Stimulated activated CD4-positive, alpha-beta T cell treated with anti-CD3 and anti-CD28 coated beads, Interleukin-2, amount 100 ng/mL, for 48 hours (primary cell): ENCODE data around the gene TSHZ3.

Experiments
- DNase-seq, 2 donors: peaks; one replicate each; pipeline ENCODE4 v3.0.0-alpha.2; 2020

TSHZ3 gene

DNA sequence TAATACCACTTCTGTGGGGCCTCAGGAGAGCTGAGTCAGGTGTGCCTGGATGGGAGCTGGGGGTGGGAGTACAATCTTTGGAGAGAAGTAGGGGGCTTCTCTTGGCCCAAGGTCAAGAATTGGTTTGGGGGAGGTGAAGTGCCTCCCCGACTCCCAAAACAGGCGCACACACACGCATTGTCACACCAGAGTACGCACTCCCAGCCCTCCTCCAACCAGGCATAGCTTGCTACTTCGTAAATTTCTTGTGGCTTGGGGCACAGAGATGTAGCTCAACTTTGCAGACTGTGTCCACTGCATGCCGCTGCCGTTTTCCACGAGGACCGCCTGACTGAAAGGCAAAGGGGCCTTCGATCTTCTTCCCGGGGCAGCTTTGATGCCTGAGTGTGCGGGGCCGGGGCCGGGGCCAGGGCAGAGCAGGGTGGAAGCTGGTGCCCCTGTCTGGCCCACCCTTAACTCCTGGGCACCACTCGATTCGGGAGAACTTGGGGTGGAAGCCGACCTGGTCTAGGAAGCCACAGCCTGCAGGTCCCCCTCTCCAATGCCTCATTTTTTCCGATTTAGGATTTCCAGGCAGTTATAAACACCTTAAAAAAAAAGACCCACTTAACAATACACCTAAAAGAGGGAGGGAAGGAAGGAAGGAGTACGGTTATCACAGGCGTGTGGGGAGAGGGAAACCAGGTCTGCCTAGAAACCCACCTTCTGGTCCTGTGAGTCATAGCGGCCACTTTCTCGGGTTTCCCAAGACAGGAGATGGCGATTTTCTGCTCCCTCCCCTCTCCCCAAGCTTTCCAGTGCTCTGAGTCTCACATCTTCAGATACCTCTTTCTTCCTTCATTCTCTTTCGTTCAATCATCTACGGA, 5.8 kb upstream of the TSHZ3 start:
- DNase-seq = no peak

DNA sequence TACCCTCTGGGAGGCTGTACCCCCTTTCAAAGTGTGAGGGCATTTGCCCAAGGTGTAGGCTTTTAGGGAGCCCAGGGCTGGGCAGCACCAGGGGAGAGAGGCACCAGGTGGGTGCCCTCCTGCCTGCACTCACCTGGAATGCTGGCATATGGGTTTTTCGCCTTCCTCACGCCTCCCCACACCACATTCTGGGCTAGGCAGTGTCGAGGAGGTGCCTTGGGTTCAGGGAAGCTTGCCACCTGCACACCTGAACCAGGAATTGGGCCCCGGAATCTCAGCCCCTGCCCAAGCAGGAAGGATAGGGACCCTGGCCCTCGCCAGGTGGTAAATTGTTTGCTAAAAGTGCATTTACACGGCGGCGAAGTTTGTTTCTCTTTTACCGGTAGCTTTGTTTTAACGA, 5.1 kb upstream of the TSHZ3 start:
- DNase-seq = no peak

GRCh38 chr19:31353833-31354232, 4.6 kb upstream of the TSHZ3 start:
- DNase-seq = no peak

- no peak for DNase-seq
Measured at GRCh38 chr19:31352782-31353651, 3.8 kb upstream of the TSHZ3 start.

DNA sequence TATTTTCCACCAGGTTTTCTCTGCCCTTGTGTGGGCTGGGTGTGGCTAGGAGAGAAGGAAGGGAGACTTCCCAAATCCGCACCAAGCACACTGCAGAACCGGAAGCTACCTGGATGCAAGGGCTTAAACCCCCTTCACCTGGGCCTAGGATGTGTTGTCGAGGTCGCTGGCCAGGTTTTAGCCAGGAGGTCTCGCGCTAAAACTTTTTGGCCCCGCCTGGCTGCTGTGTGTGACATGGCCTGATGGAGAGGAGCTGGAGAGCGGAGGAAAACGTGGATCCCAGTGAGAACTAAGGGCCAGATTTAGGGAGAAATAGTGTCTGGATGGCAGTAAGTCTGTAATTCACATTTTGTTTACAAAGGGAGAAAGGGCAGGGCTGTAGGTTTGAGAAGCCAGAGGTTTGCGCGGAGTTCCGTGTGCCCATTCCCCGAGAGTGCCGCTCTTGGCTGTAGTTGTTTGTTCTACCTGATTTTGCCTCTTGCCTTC, 3.1 kb upstream of the TSHZ3 start:
- DNase-seq = no peak

- DNase-seq = no peak
Measured at GRCh38 chr19:31351855-31352195, 2.6 kb upstream of the TSHZ3 start.

GRCh38 chr19:31351056-31351854, 2.0 kb upstream of the TSHZ3 start:
- DNase-seq = no peak

- no peak for DNase-seq
Measured at GRCh38 chr19:31350693-31351055, 1.4 kb upstream of the TSHZ3 start.

DNA sequence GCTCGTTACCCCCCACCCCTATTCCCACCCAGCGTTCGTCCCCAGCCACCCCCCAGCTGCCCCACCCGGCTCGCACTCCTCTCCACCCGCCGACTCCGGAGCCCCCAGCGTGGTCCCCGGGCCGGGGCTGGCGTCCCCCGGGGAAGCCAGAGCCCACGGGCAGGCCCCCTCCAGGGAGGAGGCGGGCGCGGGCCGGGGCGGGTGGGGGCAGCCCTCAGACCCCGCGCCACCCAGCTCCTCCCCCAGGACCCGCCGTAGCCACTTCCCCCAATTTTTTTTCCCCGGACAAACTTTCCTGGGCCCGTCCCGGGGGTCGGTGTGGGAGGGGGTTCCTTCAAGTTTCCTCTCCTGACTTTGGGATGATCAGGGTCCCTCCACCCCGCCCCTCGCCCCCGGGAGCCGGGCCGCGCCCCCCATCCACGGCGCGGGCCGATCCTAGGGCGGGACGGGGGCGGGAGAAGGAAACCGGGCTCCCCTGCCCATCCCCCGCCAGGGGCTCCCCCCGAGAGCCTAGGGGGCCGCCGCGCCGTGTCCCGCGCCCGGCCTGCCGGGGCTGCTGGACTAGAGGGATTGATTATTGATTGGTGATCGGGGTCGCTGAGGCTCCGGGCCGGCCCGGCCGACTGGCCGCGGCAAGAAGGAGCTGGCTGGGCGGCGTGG, 927 bp upstream of the TSHZ3 start:
- no peak for DNase-seq

DNA sequence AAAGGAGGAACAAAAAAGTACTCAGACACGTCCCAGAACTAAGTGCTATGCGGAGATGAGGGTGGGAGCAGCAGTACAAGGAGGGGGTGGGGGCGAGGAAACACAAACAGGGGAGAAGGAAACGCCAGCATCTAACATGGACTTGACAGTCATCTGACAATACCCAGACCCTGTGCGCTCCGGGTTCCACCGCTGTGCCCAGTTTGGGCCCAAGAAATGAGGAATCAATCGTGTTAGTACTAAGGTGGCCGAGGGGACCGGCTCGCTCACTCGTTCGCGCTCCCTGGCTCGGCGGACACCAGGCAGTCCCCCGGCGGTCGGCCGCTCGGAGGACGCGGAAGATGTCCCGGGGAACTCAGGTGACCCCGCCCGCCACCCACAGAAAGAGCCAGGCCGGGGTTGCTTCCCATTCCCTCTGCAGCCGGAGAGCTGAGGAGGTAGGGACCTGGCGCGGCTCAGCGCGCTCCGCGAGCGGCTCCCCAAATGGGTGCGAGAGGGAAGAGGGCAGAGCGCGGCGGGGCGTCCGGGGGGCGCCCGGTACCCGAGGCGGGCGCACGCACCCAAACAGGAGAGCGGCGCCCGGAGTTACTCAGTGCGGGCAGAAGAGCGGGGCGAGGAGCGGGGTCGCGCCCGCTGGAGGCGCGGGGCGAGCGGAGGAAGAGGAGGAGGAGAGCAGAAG, 616 bp downstream of the TSHZ3 start:
- DNase-seq = no peak

- DNase-seq = no peak
Measured at GRCh38 chr19:31347828-31348392, 1.3 kb downstream of the TSHZ3 start.

DNA sequence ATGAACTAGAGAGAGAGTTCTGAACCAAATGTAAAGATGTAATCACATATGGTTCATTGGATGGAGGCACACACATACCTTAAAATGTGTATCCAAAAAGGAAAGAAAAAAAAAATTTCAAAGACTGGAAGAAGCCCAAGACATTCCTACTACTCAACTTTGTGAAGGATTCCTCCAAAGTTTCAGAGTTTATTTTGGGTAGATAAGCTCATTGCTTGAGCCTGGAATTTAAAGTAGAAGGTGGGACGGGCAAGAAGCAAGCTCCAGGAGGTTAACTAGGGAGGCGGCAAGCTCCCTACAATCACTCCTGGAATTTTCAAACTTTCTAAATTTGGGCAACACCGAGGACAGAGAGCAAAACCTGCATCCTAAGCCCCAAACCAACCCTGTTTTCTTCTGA, 1.9 kb downstream of the TSHZ3 start:
- no peak for DNase-seq

- DNase-seq = no peak
Measured at GRCh38 chr19:31346184-31347059, 2.8 kb downstream of the TSHZ3 start.

DNA sequence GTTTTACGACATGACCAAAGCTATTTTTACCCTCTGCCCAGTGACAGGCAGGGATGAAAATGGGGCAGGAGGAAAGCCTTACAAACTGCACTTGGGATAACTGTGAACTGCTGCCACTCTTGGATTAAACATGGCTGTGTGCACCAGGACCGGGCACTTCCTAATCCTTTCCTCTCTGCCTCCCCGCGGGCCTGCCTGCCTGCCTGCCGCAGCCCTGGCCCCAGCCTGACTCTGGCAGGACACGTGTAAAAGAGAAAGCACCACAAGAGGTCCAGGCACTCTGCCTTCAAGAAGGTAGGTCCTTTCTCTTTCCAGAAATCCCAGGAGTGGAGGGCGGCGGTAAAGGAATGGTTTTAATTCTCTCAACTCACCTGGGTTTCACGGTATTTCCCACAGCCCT, 4.8 kb downstream of the TSHZ3 start:
- DNase-seq = no peak

GRCh38 chr19:31342926-31343325, 6.3 kb downstream of the TSHZ3 start:
- no peak for DNase-seq

DNA sequence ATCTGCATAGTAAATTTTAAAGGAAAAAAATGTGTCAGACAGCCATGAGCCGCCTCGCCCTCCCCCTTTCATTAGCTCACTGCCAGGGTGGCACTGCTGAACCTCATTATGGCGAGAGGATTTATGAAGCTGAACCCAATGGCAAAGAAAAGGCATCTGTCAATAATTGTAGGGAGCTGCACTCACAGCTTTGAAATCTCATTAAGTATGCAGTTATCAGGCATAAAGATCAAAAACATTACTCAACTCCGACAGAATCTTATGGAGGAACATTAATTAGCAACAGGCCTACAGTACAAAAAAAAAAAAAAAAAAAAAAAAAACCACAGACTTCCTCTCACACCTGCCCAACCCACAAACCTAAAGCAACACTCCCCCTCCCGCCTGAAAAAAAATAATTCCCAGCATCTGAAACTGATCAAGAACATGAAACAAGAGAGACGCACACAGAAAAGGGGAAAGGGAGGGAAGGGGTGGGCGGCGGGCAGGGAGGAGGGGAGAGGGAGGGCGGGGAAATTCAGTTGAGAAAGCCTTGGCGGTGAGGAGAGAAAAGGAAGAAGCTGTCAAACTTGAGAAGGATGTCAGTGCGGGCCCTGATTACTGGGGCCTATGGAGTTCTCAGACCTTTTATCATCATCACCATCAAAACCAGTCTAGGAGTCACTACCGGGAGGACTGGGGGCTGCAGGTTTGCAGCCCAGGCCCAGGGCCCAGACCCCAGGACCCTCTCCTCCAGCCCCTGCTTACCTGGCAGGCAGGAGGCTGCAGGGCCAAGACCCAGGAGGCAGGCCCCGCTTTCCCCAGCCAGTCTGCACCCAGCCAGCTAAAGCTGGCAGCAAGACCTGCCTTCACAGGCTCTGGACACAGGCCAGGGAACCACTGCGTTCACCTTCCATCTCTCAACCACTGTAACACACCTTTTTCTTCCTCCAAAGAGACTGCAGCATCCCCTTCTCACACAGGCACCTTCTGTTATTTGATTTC, 8.9 kb downstream of the TSHZ3 start:
- DNase-seq = no peak

DNA sequence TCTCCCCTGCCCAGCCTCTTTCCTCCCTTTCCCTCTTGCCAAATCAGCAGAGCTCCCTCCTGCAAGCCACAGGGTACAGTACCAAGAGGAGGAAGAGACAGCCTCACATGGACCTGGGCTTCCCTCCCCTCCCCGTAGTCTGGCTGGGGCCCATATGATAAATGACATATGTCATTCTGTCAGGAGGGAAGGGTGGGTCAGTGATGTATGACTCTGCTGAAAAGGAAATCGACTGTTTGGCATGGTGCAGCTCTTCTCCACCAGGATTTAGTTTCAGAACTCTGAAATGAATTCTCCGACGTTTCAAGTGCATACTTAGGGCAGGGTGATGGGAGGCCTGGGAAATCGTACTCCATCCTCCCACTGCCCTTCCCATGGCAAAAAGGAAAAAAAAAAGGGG, 9.8 kb downstream of the TSHZ3 start:
- no peak for DNase-seq

DNA sequence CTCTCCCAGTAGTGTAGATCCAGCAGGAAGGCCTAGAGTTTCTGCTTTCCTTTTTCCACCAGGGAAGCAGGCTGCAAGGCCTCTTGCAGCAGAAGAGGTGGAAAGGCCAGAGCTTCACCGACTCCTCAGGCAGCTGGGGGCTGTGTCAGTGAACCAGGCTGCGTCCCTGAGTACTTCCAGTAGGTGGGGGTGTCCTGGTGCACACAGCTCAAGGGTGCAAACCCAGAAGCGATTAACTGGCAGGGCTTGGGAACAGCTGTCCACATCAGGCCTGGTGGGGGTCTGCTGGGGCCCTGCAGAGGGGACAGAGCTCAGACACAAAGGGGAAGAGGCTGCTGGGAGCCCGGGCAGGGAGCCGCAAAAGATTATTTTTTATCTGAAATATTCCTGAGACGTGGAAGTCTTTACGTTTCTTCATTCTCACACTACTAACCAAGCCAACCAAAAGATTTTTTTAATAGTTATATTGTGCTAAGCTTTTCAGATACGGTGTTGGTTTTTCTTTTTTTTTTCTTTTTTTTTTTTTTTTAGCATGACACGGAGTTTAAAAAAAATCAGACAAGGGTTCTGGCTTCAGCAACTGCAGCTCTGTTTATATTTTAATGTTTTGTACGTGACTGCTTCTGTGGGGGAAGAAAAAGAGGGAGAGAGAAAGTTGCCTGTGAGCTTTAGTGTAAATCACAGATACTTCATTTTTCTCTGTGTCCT, 11.0 kb downstream of the TSHZ3 start:
- no peak for DNase-seq
